Skeletal muscle cell (primary cell): Measurements from ENCODE around the gene SIM2.
A peak's percentile ranks its signal among the peaks of the same experiment; 100 is the strongest.

Experiments
- DNase-seq: peaks from one replicate; pipeline ENCODE4 v3.0.0-alpha.2; 2010; ENCODE audit warnings: low read depth
- H3K4me3 ChIP-seq: 2 replicates; pipeline ENCODE4 v1.5.1; 2011; ENCODE audit warnings: low read depth, mild to moderate bottlenecking, control low read depth, low read length, moderate library complexity

Gene SIM2

DNA sequence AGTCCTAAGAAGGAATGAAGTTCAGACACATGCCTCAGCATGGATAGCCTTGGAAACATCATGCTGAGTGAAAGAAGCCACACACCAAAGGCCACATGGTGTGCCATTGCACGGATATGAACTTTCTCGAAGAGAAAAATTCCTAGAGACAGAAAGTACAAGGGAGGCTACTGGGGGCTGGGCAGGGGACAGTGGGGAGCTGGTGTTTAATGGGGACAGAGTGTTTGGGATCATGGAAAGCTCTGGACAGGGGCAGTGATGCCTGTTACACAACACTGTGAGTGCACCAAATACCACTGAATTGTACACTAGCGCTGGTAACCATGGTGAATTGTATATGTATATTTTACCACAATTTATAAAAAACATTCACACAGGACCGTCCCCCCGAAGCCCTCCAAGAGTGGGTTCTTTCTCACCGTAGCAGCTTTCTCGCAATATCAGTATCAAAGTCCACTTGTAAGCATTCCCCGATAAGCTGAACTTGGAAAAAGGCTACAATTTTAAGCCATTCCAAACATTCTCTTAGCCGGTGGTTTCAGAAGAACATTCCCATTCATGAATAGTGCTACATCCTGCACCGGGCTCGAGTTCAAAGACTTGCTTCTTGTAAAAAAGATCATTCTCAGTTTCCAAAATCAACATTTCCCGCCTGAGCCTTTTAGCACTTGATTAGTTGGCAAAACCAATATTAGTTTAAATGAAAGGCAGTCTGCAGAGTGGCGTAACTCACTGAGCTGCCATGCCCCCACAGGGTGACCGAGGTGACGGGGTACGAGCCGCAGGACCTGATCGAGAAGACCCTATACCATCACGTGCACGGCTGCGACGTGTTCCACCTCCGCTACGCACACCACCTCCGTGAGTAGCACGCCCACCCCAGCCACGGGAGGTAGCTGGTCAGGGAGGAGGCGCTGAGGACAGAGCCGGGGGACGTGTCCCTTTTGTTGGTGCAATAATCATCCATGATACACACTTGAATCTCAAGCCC is 31.7 kb downstream of the SIM2 start:
- no peak overlapping the region for H3K4me3 ChIP-seq
- DNase-seq, result no peak

DNA sequence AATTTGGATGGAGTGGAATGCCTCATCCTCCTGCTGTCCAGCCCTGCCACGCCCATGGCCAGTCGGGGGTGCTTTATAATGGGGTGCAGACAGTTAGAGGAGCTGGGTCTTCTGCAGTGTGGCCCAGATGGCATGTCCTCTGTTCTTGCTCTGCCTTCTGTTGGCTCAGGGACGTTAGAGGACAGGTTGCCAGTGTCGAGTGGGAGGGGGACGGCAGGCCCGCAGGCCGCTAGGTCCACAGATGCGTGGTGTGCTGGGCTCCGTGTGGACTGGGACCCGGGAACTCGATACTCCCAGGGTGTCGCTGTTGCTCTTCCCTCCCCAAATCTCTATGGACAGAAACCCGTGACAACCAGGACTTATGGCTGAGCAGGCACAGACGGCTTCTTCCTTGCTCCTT is 33.3 kb downstream of the SIM2 start:
- no peak overlapping the region for H3K4me3 ChIP-seq
- DNase-seq, result no peak

DNA sequence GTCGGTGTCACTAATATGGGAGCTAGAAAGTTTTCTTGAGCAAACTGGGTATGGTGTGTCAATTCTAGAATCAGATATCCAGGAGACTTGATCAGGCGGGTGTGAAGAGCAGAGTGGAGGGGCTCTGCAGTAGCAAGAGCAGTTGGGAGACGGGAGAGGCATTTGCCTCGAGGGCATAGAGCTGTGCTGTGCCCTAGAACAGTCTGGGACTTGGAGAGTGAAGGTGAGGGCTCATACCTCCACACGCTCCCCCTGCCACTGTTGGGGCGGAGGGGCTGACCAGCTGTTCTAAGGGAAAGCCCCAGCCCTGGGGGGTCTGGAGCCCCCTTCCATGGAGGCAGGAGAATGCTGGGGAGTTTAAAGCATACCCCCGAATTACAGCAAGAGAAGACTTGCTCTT is 33.8 kb downstream of the SIM2 start:
- no peak overlapping the region for H3K4me3 ChIP-seq
- no peak for DNase-seq

DNA sequence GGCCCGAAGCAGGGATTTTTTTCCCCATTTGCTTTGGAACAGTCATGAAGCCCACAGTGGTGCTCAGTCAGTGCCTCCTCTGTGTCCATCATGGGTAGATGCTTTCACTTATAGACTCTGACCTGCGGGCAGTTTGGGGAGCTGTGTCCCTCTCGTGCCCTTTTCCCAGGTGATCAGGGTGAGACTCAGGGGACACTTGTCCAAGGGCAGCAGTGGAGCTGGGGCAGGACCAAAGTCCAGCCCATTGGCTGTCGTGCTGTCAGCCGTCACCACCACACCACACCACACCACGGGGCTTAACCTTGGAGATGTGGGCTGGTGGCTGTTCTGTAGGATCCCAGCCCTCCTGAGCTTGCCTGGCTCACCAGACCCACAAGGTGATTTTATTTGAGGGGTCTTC is 34.9 kb downstream of the SIM2 start:
- H3K4me3 ChIP-seq, result no peak overlapping the region
- DNase-seq, result no peak

DNA sequence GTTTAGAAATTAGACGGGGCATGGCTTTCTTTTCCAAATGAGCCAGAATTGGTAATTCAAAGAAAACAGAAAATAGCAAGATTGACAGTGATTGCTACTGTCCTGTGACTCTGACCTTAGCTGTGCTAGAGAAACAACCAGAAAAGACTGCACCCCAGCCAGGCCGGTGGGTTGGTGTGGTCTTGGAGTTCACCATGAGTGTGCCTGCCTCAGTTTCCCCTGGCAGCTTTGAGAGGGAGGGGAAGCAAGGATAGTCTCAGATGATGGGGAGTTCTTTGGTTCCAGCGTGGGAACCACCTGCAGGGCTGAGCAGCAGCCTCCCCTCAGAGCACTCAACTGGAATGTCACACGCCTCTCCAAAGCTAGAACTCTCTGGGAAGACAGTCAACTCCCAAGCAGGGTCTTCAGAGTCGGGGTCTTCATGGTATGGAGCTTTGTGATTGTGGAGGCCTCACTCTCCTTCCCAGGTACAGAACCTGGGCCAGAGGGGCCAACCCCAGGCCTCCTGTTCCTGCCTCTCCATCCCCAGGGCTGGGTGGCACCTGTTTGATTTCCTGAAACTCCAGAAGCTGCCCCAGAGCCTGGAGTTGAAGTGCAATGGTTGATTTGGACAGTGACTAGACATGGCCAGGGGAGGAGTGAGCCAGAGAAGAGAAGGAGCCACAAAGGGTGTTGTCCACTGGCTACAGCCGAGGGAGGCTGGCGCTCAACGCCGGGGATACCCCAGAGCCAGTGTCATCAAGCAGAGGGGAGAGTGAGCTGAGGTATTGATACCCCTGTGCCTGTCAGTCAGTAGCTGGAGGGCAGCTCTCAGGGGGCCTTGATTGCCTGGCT is 35.7 kb downstream of the SIM2 start:
- no peak overlapping the region for H3K4me3 ChIP-seq
- DNase-seq, result no peak

DNA sequence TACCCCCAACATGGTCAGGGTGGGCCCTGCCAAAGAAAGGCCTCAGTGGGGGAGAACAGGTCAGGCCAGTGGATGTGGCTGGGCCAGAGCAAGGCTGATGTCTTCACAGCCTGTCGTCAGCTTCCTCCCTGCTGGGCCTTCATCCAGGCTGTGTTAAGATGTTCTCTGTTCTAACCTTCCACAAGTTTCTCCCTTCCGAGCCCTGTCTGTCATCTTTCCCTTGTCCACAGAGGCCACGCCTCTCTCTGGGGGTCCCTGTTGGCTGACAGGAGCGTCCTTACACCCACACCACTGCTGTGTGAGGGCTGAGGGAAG is 36.2 kb downstream of the SIM2 start:
- H3K4me3 ChIP-seq, result no peak overlapping the region
- DNase-seq, result no peak

DNA sequence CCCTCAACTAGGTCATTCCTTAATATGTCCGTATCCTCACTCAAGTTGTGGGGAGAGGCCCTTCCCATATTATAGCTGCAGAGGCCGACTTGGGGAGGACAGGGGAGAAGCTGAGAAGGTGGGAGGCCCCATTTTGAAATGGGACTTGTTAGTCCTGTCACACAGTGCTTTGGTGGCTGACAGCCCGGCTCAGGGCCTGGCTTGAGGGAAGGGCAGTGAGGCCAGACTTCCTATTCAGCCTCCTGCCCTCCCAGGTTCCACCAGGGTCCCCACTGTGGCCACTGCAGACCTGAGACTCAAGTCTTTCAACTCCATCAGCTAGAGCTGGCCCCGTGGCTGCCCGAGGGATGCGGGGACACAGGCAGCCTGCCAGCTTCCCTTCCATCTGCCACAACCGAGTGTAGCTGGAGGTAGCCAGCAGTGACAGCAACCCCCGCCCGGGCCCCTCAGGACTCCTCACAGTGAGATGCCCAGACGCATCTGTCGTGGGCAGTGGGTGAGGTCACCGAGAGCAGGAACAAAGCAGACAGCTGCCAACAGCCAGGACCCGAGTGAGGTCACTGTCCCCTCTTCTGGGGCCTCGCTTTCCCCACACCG is 36.9 kb downstream of the SIM2 start:
- H3K4me3 ChIP-seq, result no peak overlapping the region
- no peak for DNase-seq

DNA sequence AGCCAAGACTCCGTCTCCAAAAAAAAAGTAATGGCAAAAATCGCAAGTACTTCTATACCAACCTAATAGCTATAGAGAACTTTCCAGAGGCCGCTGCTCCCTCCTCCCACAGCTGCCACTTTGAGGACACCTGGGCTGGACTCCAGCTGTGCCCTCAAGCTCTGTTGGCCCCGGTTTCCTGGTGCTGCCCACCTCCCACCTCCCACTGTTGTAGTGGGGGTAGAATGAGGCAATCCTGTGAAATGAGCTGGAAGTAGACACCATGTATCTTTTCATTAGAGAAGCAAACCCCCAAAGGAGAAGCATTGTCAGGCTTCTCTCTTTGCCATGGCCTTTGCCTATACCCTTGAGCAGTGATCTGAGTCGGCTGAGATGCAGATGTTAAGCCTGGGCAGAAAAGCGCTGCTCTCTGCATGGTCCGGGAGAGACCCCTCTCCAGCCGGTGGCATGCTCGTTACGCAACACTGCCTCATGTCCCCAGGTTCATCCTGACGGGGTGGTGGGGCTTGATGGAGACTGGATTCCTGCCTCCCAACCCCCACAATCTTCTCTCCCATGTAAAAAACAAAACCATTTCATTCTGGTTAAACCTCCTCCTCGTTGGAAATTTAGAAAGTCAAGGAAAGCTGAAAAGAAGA is 39.7 kb downstream of the SIM2 start:
- no peak overlapping the region for H3K4me3 ChIP-seq
- DNase-seq, result no peak

DNA sequence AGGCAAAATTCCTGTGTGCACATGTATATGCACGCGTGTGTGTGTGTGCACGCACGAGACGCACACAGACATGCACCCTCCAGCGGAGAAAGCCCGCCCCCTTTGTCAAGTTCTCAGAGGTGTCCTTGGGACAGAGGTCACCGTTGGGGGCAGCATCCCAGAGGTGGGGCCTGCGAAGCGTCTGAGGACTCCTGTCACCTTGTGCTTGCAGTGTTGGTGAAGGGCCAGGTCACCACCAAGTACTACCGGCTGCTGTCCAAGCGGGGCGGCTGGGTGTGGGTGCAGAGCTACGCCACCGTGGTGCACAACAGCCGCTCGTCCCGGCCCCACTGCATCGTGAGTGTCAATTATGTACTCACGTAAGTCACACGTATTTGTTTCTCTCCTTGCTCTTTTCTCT is 42.6 kb downstream of the SIM2 start:
- no peak for DNase-seq
- H3K4me3 ChIP-seq, result no peak overlapping the region

DNA sequence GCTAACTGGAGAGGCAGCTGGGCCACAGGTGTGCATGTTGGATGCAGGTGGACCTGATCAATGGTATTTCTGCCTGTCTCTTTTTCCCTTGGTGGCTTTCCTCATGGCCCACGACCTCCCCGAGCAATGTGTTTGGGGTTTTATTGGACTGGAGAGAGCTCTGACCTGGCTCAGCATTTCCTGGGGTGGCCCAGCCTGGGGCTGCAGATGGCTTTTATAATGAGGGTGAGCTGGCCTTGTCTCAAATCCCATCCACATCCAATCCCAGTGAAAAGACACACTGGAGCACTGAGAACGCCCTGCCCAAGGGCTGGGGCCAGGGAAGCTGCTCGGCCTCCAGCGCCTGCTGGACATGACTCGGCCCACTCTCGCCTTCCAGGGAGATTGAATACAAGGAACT is 44.1 kb downstream of the SIM2 start:
- no peak for DNase-seq
- H3K4me3 ChIP-seq, result no peak overlapping the region

DNA sequence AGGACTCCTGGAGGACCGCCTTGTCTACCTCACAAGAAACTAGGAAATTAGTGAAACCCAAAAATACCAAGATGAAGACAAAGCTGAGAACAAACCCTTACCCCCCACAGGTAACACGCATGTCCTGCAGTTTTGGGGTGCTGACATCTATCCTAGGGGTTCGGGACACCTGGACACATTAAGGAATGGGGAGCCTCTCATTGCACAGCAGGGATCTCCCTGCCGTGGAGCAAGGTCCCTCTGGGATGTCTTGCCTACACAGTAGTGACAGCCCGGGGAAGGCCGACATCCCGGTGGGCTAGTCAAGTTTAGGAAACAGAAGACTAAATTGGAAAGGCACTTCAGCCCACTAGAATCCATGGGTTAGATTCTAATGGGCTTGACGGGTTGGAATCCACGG is 44.5 kb downstream of the SIM2 start:
- no peak for DNase-seq
- H3K4me3 ChIP-seq, result no peak overlapping the region

DNA sequence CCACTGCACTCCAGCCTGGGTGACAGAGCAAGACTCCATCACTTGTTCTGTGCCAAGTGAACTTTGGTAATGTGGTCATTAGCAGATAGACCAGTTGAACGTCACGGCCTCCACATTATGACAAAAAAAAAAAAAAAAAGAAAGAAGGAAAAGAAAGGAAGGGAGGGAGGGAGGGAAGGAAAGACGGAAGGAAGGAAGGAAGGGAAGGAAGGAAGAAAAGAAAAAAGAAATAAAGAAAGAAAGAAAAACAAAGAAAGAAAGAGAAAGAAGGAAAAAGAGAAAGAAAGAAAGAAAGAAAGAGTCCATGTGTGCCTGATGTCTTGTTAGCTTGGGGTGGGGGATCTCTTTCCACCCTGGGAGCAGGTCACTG is 45.3 kb downstream of the SIM2 start:
- no peak for DNase-seq

DNA sequence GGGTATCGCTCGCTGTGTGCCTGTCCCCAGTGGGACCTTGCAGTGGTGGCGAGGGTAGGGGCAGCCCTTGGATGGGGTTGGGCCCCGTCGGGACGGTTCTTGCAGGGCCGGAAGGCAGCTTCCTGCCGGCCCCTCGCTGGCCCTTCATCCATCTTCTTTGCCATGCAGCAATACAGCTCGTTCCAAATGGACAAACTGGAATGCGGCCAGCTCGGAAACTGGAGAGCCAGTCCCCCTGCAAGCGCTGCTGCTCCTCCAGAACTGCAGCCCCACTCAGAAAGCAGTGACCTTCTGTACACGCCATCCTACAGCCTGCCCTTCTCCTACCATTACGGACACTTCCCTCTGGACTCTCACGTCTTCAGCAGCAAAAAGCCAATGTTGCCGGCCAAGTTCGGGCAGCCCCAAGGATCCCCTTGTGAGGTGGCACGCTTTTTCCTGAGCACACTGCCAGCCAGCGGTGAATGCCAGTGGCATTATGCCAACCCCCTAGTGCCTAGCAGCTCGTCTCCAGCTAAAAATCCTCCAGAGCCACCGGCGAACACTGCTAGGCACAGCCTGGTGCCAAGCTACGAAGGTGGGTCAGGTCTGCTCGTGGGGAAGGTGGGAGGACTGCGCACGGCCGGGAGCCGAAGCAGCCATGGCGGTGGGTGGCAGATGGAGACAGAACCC is 45.8 kb downstream of the SIM2 start:
- no peak for DNase-seq
- H3K4me3 ChIP-seq, result no peak overlapping the region

More for the DNA sequence above, 45.3 kb downstream of the SIM2 start:
- no peak overlapping the region for H3K4me3 ChIP-seq

DNA sequence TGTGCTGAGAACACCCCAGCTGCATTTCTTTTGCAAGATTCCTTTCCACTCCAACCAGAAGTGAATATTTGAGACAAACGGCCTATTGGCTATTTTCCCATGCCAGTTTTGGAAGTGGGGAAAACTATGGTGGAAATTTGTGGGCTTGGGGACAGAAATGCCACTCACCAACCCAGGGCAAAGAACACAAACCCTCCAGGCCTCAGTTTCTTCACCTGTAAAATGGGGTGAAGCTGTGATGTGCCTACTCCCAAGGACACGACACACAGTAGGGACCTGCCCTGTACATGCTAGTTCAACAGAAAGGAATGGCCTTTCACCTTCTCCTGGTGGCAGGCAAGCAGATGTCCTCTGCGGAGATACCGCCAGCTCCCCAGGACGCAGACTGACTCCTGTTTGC is 46.5 kb downstream of the SIM2 start:
- no peak for DNase-seq
- no peak overlapping the region for H3K4me3 ChIP-seq

DNA sequence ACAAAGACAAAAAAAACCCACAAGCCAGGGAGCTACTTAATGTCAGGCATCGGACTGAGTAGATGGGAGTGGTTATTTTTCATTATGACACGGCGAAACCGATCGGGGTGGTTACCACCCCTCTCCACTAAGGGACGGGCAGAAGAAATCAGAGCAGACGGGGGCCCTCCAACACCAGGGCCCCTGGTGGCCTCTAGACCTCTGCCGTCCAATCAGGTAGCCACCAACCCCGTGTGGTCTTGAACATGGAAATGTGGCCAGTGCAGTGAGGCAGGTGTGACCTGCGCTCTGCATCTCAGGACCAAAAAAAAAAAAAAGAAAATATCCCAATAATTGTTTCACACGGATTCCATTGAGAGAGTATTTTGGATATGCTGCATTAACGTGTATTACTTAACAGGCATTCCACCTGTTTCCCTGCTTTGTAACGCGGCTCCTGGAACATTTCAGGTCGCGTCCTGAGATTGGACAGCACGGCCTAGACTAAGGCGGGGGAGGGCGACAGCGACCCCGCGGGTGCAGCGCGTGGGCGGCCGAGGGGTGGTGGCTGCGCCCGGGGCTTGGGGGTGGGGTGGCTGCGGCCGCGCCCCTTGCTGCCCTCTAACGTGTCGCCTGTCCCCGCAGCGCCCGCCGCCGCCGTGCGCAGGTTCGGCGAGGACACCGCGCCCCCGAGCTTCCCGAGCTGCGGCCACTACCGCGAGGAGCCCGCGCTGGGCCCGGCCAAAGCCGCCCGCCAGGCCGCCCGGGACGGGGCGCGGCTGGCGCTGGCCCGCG is 48.3 kb downstream of the SIM2 start:
- no peak for DNase-seq
- H3K4me3 ChIP-seq, result peak overlapping the region; percentile 33

DNA sequence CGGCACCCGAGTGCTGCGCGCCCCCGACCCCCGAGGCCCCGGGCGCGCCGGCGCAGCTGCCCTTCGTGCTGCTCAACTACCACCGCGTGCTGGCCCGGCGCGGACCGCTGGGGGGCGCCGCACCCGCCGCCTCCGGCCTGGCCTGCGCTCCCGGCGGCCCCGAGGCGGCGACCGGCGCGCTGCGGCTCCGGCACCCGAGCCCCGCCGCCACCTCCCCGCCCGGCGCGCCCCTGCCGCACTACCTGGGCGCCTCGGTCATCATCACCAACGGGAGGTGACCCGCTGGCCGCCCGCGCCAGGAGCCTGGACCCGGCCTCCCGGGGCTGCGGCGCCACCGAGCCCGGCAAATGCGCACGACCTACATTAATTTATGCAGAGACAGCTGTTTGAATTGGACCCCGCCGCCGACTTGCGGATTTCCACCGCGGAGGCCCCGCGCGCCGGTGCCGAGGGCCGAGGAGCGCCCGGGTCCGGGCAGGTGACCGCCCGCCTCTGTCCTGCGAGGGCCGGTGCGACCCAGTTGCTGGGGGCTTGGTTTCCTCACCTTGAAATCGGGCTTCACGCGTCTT is 49.0 kb downstream of the SIM2 start:
- peak overlapping the region; percentile 36 for H3K4me3 ChIP-seq
- DNase-seq, result no peak

DNA sequence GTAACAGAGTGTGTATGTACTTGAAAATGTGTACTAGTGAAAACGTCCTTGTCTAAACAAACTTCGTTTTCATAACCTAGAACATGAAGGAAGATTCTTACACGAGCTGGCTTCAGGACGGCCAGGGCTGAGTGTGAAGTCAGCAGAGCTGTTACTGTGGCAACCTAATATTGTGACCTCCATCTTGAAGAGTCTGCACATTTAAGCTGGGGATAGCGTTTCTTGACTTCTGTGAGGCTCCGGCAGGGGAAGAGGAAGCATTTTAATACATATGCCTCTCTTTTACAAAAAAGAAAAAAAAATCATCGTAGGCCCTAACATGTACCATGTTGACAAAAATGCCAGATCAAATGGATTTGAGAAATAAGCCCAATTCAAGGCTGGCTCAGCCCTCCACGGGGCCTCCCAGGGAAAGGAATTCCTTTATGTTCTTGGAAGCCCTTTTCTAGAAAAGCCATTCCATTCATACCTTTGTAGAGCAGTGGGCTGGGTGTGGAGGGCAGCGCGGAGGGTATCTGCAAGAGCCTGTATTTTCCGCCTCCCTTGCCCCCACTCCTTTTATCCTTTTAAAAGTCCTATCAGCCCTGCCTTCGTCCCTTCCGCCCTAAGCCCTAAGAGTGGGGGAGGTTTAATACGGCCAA is 51.1 kb downstream of the SIM2 start:
- DNase-seq, result no peak
- no peak overlapping the region for H3K4me3 ChIP-seq

DNA sequence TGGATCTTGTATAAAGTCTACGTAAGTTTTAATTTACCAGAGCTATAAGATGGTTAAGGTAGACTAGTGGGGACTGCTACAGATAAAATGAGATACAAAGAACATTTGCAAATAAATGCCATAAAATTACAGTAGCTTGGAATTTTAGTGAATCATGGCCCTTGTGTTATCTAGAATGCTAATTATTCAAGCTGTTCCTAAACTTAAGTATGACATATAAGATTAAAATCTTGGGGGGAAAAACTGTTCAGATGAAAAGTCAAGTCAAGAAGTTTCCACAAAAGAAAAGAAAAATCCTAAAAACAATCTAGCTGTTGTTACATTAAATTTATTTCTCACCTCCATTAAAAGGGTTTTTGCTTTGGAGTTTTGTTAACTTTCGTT is 51.7 kb downstream of the SIM2 start:
- no peak for DNase-seq
- no peak overlapping the region for H3K4me3 ChIP-seq
